Heart left ventricle (tissue), 13 donors: ENCODE measurements around the gene FBXO31.

Experiments
- CTCF ChIP-seq, 12 donors: fragments of 200-600 bp; sonication (generic) in 4 of 12; IDR thresholded peaks; one replicate each; pipeline versions ENCODE4 v1.5.0 to v1.8.0; 2018 to 2022; ENCODE audit warnings: antibody characterized with exemption in 12 of 12, mild to moderate bottlenecking in 5 of 12
- POLR2A ChIP-seq, 2 donors: fragments of 450-650 bp; IDR thresholded peaks; one replicate each; pipeline ENCODE4 v1.6.1; 2017; ENCODE audit warnings: antibody characterized with exemption in 2 of 2, mild to moderate bottlenecking in 2 of 2, moderate library complexity in 2 of 2
- donor health status: ischemic (EF 13 %, LVEDD 7.1; RV severe dilation, severe dysfunction).
- donor health status: DM: no; HTN: yes; CAD: no.
- donor health status: DM: no; HTN: no; CAD: no.
- donor health status: ischemic (EF 25% LVEDD 6.9; RV normal size, moderate dysfunction).
- donor health status: ischemic (EF 25% LVEDD 5.7; RV mildly dilated, moderate dysfunction).
- donor health status: ischemic (EF 35%, LVEDD 5.7; RV mildly dilated, moderate dysfunction).
- donor health status: nonischemic (EF 11% LVEDD 7.7; RV severe dilation, severe dysfunction).
- donor health status: DM: yes; HTN: yes; CAD: no.
- donor health status: PGD.
- donor health status: ischemic (EF 29% LVEDD 5.4; RV normal size, mild dysfunction).
- donor health status: nonischemic (EF 23%, LVEDD 6.1; RV moderate dilation, normal function).

- TF ChIP-seq CTCF (IDR thresholded peaks at IDR 0.05): no peak
- TF ChIP-seq POLR2A (IDR thresholded peaks at IDR 0.05): no peak
Observed at GRCh38 chr16:87312008-87312407, 71.6 kb downstream of the FBXO31 start.
